Adrenal gland (tissue), 5 donors: ENCODE data around the gene CHIC2.

ENCODE experiments used
- CTCF ChIP-seq, 6 experiments: fragments of 450-650 bp in 4 of 6; fragments of 200-600 bp in 2 of 6; sonication (generic) in 1 of 6; IDR thresholded peaks; 1 replicate in 5 of 6; 2 replicates in 1 of 6; pipeline versions ENCODE4 v1.5.1 to v1.8.0; 2016 to 2021; ENCODE audit warnings: antibody characterized with exemption in 6 of 6, mild to moderate bottlenecking in 2 of 6, moderate library complexity in 1 of 6
- POLR2A ChIP-seq, 2 donors: fragments of 450-650 bp; IDR thresholded peaks; one replicate each; pipeline ENCODE4 v1.6.1; 2017; ENCODE audit warnings: antibody characterized with exemption in 2 of 2, mild to moderate bottlenecking in 2 of 2, moderate library complexity in 1 of 2
- donor health status: DM: no; HTN: no; CAD: no.

DNA sequence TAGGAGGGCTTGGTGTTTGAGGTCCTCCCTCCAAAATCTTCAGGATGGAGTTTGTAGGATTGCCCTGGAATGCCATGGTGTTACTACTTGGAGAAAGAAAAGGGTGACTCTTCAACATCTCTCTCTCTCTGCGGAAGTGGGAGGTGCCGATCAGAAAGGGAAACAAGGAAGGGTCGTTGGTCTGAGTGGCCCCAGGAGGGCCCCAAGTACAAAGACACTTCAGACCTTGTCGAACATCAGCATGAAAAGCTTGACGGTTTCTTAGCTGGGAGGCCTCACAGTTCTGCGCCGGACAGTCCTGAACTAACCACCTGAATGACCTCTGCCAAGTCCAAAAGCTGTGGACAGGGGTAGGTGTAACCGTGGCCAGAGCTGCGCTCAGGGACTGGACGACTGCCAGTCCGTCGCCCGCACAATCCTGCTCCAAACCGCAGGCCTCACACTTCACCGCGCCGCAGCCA lies 34.9 kb upstream of the CHIC2 start:
- TF ChIP-seq CTCF (IDR thresholded peaks at IDR 0.05) (no peak), POLR2A (IDR thresholded peaks at IDR 0.05) (no peak)
